NCI-H526 (cell line): Measurements from ENCODE around the gene ARHGAP18.

Source experiments
- DNase-seq, 2 experiments: peaks; one replicate each; lab custom pipeline; 2025; lab: John Stamatoyannopoulos, UW

Gene ARHGAP18

GRCh38 chr6:129670634-129671033 is 39.3 kb downstream of the ARHGAP18 start:
- DNase-seq: no peak

- no peak for DNase-seq
These were observed 42.4 kb downstream of the ARHGAP18 start for GRCh38 chr6:129667621-129668020.

- DNase-seq: no peak
These were observed 42.9 kb downstream of the ARHGAP18 start for GRCh38 chr6:129667034-129667433.

GRCh38 chr6:129665555-129665954 is 44.4 kb downstream of the ARHGAP18 start:
- DNase-seq: no peak

- no peak for DNase-seq
These were observed 46.4 kb downstream of the ARHGAP18 start for GRCh38 chr6:129663531-129663930.

GRCh38 chr6:129662980-129663431 is 47.0 kb downstream of the ARHGAP18 start:
- DNase-seq: no peak

GRCh38 chr6:129662406-129662766 is 47.6 kb downstream of the ARHGAP18 start:
- DNase-seq: no peak

- no peak for DNase-seq
These were observed 48.2 kb downstream of the ARHGAP18 start for GRCh38 chr6:129661536-129662405.

- DNase-seq: no peak
These were observed 49.7 kb downstream of the ARHGAP18 start for GRCh38 chr6:129660346-129660676.

- no peak for DNase-seq
These were observed 50.2 kb downstream of the ARHGAP18 start for GRCh38 chr6:129659590-129660345.

- DNase-seq: no peak
These were observed 50.8 kb downstream of the ARHGAP18 start for GRCh38 chr6:129659167-129659566.

- DNase-seq: no peak
These were observed 52.5 kb downstream of the ARHGAP18 start for GRCh38 chr6:129657483-129657882.

GRCh38 chr6:129655334-129655733 is 54.6 kb downstream of the ARHGAP18 start:
- DNase-seq: no peak

GRCh38 chr6:129653746-129654145 is 56.2 kb downstream of the ARHGAP18 start:
- DNase-seq: no peak

- DNase-seq: no peak
These were observed 56.7 kb downstream of the ARHGAP18 start for GRCh38 chr6:129653229-129653628.

GRCh38 chr6:129651291-129651691 is 58.7 kb downstream of the ARHGAP18 start:
- DNase-seq: no peak

- no peak for DNase-seq
These were observed 61.0 kb downstream of the ARHGAP18 start for GRCh38 chr6:129648819-129649491.

GRCh38 chr6:129647044-129647443 is 62.9 kb downstream of the ARHGAP18 start:
- DNase-seq: no peak

- no peak for DNase-seq
These were observed 63.3 kb downstream of the ARHGAP18 start for GRCh38 chr6:129646642-129647041.

GRCh38 chr6:129645830-129646579 is 64.0 kb downstream of the ARHGAP18 start:
- no peak for DNase-seq

- DNase-seq: no peak
These were observed 64.7 kb downstream of the ARHGAP18 start for GRCh38 chr6:129645106-129645829.
